Sigmoid colon (tissue), 7 donors: Measurements from ENCODE around the gene EGR4. TPM values are rescaled to one million over a fixed set of nuclear protein-coding genes. Genes with fewer than 3 reads are reported as not detected.

Experiments used
- DNase-seq: peaks from one replicate; pipeline ENCODE4 v3.0.0-alpha.2; 2019
- H3K27ac ChIP-seq, 4 donors: fragments of 200-600 bp; sonication (generic); one replicate each; pipeline ENCODE4 v1.5.1; 2016 to 2019; ENCODE audit warnings: mild to moderate bottlenecking in 1 of 4
- H3K27me3 ChIP-seq, 3 donors: fragments of 200-600 bp; sonication (generic); one replicate each; pipeline ENCODE4 v1.5.1; 2019; ENCODE audit warnings: mild to moderate bottlenecking in 1 of 3
- H3K36me3 ChIP-seq, 4 donors: fragments of 200-600 bp; sonication (generic); one replicate each; pipeline ENCODE4 v1.5.1; 2016 to 2019
- H3K4me1 ChIP-seq, 4 donors: fragments of 200-600 bp; sonication (generic); one replicate each; pipeline ENCODE4 v1.5.1; 2017 to 2019
- H3K4me3 ChIP-seq, 4 donors: fragments of 200-600 bp; sonication (generic); one replicate each; pipeline ENCODE4 v1.5.1; 2017 to 2019; ENCODE audit warnings: mild to moderate bottlenecking in 2 of 4, moderate library complexity in 1 of 4
- H3K9me3 ChIP-seq, 4 donors: fragments of 200-600 bp in 3 of 4; sonication (generic) in 3 of 4; one replicate each; pipeline versions ENCODE4 v1.5.1 to v1.6.1; 2013 to 2019
- CTCF ChIP-seq, 4 experiments: fragments of 450-650 bp in 3 of 4; fragments of 200-600 bp in 1 of 4; IDR thresholded peaks; one replicate each; pipeline ENCODE4 v1.5.1; 2016 to 2019; ENCODE audit warnings: antibody characterized with exemption in 4 of 4, mild to moderate bottlenecking in 3 of 4, moderate library complexity in 2 of 4
- EP300 ChIP-seq, 4 donors: sonication (generic); formaldehyde crosslinking; IDR thresholded peaks; one replicate each; pipeline ENCODE4 v1.6.1; 2017; ENCODE audit warnings: antibody characterized with exemption in 4 of 4
- POLR2A ChIP-seq, 2 donors: fragments of 450-650 bp; IDR thresholded peaks; one replicate each; pipeline ENCODE4 v1.6.1; 2016; ENCODE audit warnings: antibody characterized with exemption in 2 of 2, mild to moderate bottlenecking in 2 of 2, moderate library complexity in 2 of 2
- POLR2AphosphoS5 ChIP-seq, 4 donors: sonication (generic); formaldehyde crosslinking; IDR thresholded peaks; one replicate each; pipeline ENCODE4 v1.6.1; 2017; ENCODE audit warnings: antibody characterized with exemption in 4 of 4
- WGBS, 2 donors: extraction: QIAGEN DNeasy Blood & Tissue Kit; methylation state at CpG; one replicate each; pipeline ENCODE4 v1.1.7; 2013; 5-methylcytosine and 5-hydroxymethylcytosine counted together
- intact Hi-C: fragments of 100-400 bp; cut with DNase I; formaldehyde crosslinking; loops from one replicate; pipeline ENCODE4 v1.15.1; 2023
- polyA plus RNA-seq, 3 donors: library from polyadenylated mRNA; stranded (reverse); fragments of 200-250 nt; gene quantifications; one replicate each; pipeline ENCODE4 v1.2.3, GENCODE V29; 2013
- total RNA-seq, 4 donors: library from RNA; depleted of rRNA; stranded (reverse); fragments of >200 nt; gene quantifications; one replicate each; pipeline ENCODE4 v1.1.0, GENCODE V29; 2016
- donor health status: healthy with polysubstance abuse.
- donor health status: Bipolar disorder and iron deficiency.
- donor health status: healthy.

Gene EGR4
- total and polyA plus RNA-seq, 7 donors, result 0.07 to 0.14 TPM; not detected in 5

DNA sequence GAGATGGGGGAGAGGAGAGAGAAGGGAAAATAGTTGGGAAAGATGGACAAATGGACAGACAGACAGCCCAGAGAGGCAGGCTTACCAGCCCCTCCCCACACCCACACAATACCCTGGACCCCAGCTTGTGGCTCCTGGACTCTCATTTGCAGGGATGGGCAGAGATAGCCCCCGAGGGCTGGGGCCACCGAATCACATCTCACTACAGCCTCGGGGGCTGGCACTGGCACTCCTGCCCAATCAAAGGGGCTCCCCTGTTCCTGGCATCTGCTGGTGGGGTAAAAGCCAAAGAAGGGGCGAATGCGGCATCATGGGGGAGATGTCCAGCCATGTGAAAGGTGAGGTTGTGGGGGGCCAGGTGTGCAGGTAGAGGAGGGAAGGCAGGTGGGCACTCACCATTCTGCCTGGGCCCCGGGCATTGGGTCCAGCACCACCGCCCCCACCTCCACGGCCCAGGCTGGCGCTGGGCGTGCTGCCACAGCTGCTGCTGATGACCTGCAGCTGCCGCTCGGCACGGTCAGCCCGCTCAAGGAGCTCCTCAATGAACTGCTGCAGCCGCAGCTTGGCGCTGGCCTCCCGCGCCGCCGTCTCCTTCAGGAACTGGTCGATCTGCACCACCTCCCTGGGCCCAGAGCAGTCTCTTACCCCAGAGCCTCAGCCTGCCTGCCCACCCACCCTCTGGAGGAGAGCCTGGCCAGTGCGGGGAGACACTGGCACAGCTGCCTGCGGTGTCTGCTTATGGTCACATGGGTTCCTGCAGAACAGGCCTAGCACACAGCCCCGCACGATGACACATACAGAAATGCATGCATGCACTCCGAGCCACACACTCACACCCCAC is 27.1 kb downstream of the EGR4 start:
- TF ChIP-seq POLR2AphosphoS5 (IDR thresholded peaks at IDR 0.05), result no peak
- TF ChIP-seq EP300 (IDR thresholded peaks at IDR 0.05), result no peak
- no peak for TF ChIP-seq POLR2A (IDR thresholded peaks at IDR 0.05)
- TF ChIP-seq CTCF (IDR thresholded peaks at IDR 0.05), result no peak
- WGBS, 2 donors, result 93% methylated on average over 26 of the region's 26 CpGs
- Histone ChIP-seq H3K9me3 (no peaks in the 10 kb centered on the region), H3K4me1 (peaks cover 0 to 17% (median 10%) of the 10 kb centered on the region in 4 donors), H3K4me3 (no peak overlapping the region), H3K27me3 (peaks cover 20 to 51% (median 45%) of the 10 kb centered on the region in 3 donors), H3K36me3 (no peaks in the 10 kb centered on the region), H3K27ac (no peak overlapping the region)
- no peak for DNase-seq
- intact Hi-C loops, result no loop called here

DNA sequence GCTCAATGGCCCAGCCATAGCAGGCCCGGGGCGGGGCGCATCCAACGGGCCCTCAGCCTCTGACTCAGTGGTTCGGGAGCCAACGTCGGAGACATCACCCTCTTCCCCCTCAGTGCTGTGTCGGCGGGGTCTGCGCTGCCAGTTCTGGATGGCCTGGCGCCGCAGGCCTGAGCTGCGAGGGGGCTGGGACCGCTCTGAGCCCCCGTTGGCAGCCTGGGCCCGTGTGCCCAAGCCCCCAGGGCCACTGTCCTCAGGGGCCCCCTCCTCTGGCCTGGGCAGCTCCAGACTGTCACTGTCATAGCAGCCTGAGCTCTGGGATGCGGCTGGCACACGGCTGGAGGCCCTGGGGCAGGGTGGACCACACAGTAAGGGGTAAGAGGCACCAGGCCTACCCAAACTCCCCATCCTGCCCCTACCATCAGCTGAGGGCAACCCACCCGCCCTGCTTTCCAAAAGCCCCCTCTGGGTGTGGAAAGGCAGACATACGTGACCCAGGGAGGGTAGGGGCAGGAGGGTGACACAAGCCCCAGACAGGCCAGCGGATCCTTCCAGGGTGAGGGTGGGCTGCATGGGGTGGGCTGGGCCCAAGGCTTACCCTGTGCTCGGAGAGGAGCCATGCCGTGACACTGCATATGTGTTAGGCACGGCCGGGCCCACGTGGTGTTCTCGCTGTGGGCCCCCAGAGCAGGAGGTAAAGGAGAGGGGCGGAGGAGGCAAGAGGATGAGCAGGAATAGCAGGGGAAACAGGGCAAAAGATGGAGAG is 27.9 kb downstream of the EGR4 start:
- Histone ChIP-seq H3K4me3 (no peak overlapping the region), H3K27me3 (peaks cover 20 to 51% (median 45%) of the 10 kb centered on the region in 3 donors), H3K36me3 (no peaks in the 10 kb centered on the region), H3K9me3 (no peaks in the 10 kb centered on the region), H3K27ac (no peak overlapping the region), H3K4me1 (peaks cover 0 to 17% (median 10%) of the 10 kb centered on the region in 4 donors)
- TF ChIP-seq EP300 (IDR thresholded peaks at IDR 0.05), result no peak
- intact Hi-C loops, result no loop called here
- 93% methylated on average over 28 of the region's 28 CpGs for WGBS, 2 donors
- DNase-seq, result no peak

GRCh38 chr2:73264783-73265182 is 28.6 kb downstream of the EGR4 start:
- 89 to 96% methylated on average over 4 of the region's 4 CpGs for WGBS, 2 donors
- intact Hi-C loops, result no loop called here
- TF ChIP-seq POLR2A (IDR thresholded peaks at IDR 0.05), result no peak
- no peak for TF ChIP-seq CTCF (IDR thresholded peaks at IDR 0.05)
- TF ChIP-seq POLR2AphosphoS5 (IDR thresholded peaks at IDR 0.05), result no peak
- TF ChIP-seq EP300 (IDR thresholded peaks at IDR 0.05), result no peak
- H3K9me3 ChIP-seq, result no peaks in the 10 kb centered on the region
- H3K27ac ChIP-seq, result no peak overlapping the region
- peaks cover 19 to 48% (median 40%) of the 10 kb centered on the region in 3 donors for H3K27me3 ChIP-seq
- peaks cover 0 to 16% (median 10%) of the 10 kb centered on the region in 4 donors for H3K4me1 ChIP-seq
- H3K36me3 ChIP-seq, result no peaks in the 10 kb centered on the region
- no peak for DNase-seq
- no peak overlapping the region for H3K4me3 ChIP-seq

GRCh38 chr2:73264332-73264606 is 29.1 kb downstream of the EGR4 start:
- peaks cover 0 to 11% (median 8%) of the 10 kb centered on the region in 4 donors for H3K4me1 ChIP-seq
- H3K27ac ChIP-seq, result no peak overlapping the region
- TF ChIP-seq CTCF (IDR thresholded peaks at IDR 0.05) (no peak), EP300 (IDR thresholded peaks at IDR 0.05) (no peak), POLR2AphosphoS5 (IDR thresholded peaks at IDR 0.05) (no peak), POLR2A (IDR thresholded peaks at IDR 0.05) (no peak)
- H3K27me3 ChIP-seq, result peaks cover 14 to 43% (median 35%) of the 10 kb centered on the region in 3 donors
- DNase-seq, result no peak
- WGBS, 2 donors, result 95 to 97% methylated on average over 15 of the region's 15 CpGs
- H3K4me3 ChIP-seq, result no peak overlapping the region
- intact Hi-C loops, result no loop called here
- no peaks in the 10 kb centered on the region for H3K36me3 ChIP-seq
- H3K9me3 ChIP-seq, result no peaks in the 10 kb centered on the region
